CD4-positive, alpha-beta T cell treated with Interleukin-2 at 100 ng/mL for 4 hours (primary cell): Measurements from ENCODE around the gene ZBTB17.
A peak's percentile ranks its signal among the peaks of the same experiment; 100 is the strongest.
"Not testable (repeated sequence)": the region's sequence is repeated elsewhere in the genome, so short reads cannot be mapped to it uniquely, and the experiment has no call there.

Experiments
- DNase-seq: peaks from one replicate; pipeline ENCODE4 v3.0.0-alpha.2; 2020; ENCODE audit warnings: low spot score

ZBTB17 gene

DNA sequence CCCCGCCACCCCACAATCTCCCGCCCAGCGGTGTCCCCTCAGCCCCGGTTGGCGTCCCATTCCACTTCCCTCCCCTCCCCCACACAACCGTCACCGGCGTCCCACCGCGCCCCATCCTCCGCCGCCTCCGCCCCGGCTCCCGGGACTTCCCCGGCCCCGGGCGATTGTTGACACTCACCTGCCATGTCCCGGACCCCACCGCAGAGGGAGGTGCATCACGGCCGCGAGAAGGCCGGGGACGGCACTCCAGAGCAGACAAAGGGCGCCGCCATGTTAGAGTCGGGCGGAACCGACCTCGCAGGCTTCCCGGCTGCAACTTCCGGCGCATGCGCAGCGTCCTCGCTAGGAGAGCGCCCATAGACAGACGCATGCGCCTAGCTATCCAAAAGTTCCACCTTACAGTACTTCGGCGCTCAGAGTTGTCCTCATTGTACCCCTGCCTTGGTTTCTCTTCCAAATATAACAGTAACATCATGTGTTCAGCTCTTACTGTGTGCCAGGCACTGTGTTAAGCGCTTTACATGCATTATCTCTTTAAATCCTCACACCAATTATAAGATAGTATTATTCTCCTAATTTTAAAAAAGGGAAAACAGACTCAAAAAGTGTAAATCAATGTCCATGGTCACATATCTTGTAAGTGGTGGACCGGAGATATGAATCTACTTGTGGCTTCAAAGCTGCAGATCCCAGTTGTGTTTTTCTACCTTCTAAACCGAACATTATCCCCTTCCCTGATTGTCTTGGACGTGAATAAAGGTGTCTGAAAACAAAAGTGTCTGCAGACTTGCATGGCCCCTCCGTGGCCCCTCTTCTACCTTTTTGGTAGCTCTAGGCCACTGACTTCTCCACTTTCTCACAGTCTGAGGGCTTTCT is at the start of gene ZBTB17:
Gene ZBTB17 (minus strand): TSS at position 297 of the 876 bp plus-strand sequence. CDS start 27,606 bp downstream, outside the sequence.
- peak; percentile 96 for DNase-seq

DNA sequence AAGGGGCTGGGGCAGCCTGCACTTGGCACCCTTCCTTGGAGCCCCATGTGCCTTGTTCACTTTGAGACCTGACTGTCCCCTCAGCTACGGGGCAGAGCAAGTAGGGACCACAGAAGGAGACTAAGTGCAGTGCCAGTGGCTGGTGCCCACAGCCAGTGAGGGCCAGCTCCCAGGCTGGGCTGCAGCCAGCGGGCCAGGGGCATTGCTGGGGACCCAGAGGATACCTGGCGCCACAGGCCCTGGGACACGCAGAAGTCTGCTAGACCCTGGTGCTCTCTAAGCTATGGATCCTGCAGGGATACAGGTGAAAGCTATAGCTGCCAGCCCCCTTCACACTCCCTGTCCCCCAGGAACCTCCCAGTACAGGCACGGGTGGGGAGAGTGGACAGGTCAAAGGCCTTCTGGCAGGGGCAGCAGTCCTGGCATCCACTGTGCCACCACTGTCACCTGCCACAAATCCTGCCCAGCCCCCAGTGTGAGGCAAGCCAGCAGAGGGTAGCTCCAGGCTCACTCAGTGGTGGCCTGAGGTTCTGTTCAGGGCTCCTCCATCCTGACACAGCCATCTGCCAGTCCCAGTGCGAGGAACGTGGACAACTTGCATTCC is 47.3 kb upstream of the ZBTB17 start:
- no peak for DNase-seq

DNA sequence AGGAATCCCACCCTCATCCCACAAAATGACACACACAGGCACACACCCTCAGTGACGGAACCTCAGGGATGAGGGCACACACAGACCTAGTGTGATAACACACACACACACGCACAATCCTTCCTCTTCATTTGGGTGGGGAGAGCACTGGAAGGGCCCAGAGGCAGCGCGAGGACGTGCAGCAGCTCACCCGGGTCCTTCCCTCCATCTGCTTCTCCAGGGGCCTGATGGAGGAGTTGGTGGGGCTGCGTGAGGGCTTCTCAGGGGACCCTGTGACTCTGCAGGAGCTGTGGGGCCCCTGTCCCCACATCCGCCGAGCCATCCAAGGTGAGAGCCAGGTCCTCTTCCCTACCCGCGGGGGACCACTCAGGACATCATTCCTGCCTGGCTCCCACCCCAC is 46.5 kb upstream of the ZBTB17 start:
- DNase-seq, result no peak

DNA sequence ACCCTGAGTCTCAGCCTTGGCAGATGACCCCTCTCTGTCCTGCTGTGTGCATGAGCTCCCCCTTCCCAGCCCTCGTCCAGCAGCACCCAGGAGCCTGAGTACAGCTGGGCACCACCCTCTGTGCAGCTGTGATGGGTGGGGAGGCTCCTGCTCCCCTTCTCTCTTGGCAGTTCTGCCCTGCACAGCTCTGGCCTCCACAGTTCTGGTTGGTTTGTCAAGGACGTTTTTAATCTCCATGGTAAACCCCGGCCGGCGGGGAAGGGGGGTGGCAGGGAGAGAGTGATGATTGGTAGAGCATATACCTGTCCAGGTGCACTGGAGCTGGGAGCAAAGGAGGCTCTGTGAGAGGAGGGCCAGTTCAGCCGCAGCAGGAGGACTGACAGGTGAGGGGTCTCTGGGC is 45.8 kb upstream of the ZBTB17 start, which contains the start of gene CLCNKA:
Gene CLCNKA (plus strand): TSS at position 356 of the 400 bp plus-strand sequence. CDS start 584 bp downstream, outside the sequence.
- no peak for DNase-seq

DNA sequence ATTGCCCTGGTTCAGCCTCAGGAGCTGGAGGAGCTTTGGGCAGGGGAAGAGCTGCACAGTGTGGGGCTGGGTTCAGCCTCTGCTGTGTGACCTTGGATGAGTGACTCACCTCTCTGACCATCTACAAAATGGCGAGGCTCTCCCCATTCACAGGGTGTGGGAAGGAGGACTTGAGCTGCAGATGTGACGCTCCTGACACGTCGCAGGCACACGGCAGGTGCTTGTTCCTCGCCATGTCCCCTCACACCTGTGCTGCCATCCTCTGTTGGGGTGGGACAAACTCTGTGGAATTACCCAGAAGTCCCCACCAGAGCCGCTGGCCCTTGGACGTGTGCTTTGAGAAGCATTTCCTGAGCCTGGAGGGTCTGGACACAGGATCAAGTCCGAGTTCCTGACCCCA is 45.0 kb upstream of the ZBTB17 start:
- DNase-seq, result not testable (repeated sequence)

DNA sequence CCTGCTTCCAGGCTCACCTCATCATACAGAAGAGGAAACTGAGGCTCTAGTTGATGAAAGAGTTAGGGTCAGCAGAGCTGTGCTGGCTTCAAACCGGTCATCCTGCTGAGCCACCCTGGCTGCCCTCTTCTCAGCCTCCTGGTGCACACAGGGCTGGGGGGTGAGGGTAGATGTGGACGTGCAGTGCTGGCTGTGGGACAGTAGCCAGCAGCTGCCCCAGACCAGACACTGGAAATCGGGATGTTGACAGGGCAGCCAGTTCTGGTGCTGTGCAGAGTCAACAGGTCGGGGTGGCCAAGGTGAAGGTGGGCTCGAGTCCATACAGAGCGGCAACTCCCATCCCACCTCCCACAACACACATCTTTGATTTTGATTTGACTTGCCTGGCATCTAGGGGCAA is 44.4 kb upstream of the ZBTB17 start:
- no peak for DNase-seq

DNA sequence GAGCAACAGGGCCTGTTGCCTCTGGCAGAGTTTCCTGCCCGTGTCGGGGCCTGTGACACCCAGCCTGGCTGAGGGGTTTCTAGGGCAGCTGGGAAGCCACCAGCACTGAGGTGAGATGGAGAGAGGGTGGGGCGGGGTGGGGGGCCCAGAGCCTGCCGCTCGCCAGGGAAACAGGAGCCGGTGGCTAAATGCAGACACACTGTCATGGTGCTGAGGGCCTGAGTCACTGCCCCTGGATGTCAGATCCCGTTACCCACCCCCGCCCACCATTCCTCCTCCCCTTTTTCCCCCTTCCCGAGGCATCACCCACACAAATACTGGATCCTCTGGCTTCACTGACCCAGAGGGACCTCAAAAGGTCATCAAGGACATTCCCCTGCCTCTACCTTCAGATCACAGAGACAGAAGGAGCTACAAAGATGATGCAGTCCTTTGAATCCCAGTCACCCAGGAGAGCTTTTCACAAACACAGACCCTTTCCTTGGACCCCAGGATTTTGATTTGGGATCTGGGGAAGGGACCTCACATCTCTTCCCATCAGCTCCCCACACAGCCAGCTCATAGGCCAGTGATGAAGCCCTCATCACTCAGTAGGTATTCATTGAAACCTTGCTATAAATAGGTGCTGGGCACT is 43.9 kb upstream of the ZBTB17 start:
- DNase-seq, result no peak

DNA sequence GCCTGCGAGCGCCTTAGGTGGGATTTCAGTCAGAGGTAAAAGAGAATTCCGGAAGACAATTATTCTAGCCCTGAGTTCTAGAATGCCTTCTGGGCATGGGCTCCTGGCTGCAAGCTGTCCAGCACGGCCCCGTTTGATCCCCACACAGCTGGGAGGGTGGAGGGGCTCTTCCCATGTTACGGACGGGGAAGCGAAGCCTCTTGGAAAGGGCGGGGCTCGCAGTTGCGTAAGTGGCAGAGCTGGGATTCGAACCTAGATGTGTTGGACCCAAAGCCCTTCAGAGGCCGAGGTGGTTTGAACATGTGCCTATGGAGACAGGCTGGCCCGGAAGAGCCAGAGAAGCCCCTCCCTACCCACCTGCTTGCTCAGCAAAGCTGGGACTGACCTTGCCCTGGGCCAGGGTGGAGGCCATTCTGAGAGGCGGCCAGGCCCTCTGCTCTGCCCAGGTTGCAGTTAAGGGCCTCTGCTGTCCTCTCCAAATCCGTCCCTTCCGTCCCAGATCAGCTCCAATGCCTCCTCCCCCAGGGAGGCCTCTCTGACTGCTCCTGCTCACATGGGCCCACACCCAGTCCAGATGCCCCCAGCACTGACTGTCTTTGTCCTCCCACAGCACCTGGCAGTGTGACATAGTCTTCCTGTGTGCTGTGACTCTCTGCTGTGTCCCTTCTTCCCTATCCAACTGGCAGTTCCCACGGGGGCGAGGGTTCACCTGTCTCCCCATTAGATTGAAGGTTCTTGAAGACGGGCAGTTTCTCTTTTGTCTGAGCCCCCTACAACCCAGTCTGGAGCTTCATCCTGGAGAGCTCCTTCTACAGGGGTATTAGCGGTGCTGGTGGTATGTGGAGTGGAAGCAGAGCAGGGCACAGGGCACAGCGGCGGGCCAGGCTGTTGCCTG is 43.1 kb upstream of the ZBTB17 start:
- no peak for DNase-seq

DNA sequence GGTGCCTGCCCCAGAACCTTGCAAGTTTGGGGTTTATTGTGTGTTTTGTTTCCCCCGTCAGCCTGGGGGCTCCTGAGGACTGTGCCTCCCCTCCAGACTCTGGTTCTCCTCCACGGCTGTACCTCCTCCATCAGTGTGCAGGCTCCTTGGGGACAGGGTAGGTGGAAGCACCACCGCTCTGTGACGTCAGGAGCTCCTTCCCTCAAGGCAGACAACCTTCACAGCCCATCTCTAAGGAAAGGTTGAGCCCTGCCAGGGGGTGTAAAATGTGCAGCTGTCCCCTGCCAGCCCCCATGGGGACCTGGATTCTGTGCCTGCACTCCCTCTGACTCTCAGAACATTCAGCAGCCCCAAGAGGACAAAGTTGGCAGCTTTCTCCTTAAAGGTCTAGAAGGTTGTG is 42.4 kb upstream of the ZBTB17 start:
- no peak for DNase-seq

DNA sequence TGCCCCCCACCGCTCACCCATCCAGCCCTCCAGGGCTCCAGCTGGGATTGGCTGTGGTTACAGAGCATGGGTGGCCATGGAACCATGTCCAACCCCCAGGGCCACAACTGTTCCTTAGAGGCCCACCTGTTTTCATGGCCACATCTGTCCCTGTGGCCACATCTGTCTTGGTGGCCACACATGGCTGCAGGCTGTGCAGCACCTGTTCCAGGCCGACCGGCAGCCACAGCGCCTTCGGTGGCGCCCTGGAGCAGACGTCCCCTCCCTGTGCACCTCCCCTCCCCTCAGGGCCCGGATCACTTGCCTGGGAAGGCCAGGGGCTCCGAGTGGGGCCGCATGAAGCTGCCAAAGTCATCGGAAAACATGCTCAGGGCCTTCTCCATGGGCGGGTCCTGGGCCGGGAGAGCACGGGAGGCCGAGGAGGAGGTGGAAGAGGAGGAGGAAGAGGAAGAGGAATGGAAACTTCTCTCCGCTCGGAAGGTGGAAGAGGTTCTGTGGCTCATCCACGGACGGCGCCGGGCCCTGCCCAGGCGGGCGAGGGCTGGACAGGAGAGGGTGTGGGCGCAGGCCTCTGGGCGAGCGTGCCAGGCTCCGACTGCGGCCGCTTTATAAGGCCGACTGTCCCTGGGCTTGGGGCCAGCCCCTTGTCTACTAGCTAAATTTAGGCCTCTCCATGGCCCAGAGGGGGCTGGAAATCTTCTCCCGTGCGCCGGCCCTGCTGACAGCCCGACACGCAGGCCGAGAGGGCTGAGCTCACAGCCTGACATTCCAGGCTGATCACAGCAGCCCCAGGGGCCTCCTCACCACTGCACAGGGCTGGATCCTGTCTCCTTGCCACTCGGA is 41.8 kb upstream of the ZBTB17 start, which contains the start of gene HSPB7:
Gene HSPB7 (minus strand): TSS at position 583 of the 843 bp plus-strand sequence. CDS start 80 bp downstream, at position 503.
- no peak for DNase-seq

DNA sequence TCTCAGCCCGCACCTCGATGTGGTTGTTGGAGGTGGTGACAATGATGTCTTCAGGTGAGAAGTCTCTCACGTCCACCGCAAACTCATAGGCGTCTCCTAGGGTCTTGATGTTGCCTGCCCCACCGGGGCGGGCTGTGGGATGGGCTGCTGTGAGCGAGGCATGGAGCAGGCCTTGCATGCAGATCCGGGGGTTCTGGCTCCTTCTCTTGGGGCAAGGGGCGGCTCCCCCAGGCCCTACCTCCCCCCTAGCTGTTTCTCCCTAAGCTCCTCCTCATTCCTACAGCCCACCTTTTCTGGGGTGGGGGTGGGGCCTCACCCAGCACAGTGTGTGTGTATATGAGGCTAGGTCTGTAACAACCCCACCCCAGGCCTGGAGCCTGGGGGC is 41.2 kb upstream of the ZBTB17 start:
- no peak for DNase-seq

DNA sequence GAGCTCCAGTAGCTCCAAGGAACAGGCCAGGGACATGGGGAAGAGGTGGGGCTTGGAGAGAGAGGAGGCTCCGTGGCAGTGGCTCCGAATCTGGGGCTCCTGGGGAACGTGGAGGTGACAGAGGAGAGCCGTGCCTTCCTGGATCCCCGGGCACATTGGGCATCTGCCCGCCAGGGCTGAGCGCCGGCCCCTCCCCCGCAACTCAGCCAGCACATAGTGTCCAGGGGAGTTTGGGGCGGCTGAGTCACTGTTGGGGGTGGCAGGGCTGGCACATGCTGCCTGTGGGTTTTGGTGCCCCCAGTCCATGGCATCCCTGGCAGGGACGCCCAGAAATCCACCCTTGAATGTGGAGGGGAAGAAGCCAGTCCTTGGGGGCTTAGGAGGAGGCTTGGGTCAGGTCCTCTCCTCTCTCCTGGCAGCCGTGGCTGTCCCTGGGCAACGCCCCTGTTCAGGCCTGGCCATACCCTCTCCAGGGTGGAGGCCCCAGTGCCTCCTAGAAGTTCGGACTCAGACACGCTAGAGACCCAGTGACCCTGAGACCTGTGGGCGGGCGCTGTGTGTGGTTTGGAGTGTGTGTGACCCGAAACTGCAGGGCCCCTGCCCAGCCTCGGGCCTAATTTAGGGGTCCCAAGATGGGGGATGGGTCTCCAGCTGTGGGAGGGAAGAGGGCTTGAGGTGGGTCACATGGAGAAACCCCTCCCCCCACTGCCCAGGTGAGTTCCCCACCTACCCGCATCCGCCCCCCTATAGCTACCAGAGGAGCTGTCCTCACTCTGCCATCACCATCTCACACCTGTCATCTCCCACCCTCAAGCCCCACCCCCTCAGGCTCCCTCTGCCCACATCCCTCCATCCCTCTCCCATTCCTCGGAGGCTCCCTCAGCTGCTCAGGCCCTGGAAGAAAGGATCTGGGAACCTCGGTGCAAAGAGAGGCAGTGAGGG is 40.3 kb upstream of the ZBTB17 start:
- no peak for DNase-seq

DNA sequence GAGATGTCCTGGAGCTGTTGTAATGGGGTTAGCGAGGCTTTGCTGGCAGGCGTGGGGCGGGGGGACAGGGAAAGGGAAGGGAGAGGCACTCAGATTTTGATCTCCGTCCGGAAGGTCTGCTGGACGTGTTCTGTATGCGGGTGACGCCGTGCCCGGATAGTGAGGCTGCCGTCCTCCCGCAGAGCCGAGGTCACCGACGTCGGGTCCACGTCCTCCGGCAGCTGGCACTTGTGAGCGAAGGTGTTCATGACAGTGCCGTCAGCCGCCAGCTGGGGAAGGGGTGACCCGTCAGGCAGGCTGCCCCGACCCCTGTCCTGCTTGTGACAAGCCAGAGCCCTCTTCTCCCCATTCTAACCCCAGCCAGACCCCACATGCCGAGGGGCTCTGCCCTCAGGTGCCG is 39.6 kb upstream of the ZBTB17 start:
- no peak for DNase-seq

DNA sequence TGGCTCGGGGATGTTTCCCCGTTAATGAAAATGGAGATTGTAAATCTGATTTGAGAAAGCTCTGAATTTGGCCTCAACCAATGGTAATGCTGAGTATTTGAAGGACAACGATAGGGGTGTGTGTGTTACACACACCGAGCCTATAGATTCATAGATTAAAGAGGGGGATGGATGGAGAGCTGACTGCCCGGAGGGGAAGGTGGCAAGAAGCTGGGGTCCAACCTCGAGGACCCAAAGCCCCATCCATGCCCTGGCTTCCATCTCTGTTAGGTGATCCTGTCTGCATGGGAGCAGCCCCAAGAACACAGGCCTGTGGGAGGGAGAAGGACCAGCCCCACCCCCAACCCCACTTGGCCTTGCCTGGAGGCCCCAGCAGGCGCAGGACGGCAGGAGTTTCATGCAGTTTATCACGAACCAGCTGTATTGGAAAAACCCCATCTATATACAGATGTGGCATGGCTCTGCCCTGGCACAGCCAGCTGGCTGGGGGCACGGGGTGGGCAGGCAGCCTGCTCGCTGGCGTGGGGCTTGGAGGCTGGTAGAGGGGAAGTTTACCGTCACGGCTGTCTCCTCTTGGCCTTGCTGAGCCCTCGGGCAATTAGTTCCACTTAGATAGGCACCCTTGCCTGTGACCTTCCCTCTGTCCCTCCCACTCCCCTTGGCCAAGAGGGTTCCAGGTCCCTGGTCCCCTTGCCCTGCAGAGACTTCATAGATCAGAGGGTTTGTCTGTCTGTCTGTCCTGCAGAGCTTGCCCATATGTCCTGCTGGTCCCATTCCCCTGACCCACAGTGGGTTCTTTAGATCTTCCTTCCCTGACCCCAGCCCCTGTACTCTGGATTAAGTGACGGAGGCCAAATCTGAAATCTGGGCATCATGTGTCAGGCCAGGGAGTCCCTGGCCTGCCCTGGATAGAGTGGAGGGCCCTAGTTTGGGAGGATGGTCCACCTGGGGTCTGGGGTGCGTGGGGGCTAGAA is 38.9 kb upstream of the ZBTB17 start:
- DNase-seq, result no peak

DNA sequence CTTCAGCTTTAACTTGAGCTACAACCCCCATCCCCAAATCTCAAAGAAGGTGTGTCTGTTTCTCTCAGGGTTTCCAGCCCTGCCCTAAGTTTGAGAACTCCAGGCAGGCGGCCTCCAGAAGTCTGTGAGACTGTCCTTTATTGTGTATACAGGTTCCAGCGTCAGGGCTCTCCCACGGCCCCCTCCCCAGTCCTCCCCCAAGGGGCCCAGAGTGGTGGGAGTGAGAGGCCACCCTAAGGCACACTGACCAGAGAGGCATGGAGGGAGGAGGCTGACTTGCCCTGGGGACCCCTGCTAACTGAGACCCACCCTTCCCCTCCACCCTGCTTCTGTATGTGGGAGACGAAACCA is 38.0 kb upstream of the ZBTB17 start:
- no peak for DNase-seq

DNA sequence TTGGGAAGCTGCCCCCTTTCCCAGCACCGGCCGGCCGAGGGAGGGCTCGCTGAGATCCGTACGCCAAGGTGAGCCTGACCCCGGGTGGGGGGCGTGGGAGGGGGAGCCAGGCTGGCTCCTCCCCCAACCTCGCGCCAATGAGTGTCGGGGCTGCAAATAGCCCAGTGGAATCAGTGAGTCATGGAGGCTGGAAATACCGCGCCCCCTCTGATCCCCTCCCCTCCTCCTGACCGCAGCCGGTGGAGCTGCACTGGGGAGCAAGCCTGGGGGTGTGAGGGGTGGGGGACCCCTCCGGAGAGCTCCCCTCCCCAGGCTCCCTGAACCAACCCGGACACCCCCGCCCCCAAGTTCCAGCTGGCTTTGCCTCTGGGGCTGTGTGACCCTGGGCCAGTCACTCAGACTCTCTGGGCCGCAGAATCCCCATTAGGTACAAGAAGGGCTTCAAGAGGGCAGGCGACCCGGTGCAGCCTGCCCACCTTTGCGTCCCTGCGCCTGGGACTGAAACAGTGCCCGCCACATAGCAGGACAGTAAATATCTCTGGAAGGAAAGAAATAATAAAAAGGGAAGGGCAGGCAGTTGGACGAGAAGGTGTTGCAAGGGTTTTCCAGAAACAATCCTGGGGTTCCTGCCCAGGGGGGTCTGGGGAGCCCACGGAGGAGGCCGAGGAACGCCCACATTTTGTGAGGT is 37.5 kb upstream of the ZBTB17 start:
- peak; percentile 35 for DNase-seq

DNA sequence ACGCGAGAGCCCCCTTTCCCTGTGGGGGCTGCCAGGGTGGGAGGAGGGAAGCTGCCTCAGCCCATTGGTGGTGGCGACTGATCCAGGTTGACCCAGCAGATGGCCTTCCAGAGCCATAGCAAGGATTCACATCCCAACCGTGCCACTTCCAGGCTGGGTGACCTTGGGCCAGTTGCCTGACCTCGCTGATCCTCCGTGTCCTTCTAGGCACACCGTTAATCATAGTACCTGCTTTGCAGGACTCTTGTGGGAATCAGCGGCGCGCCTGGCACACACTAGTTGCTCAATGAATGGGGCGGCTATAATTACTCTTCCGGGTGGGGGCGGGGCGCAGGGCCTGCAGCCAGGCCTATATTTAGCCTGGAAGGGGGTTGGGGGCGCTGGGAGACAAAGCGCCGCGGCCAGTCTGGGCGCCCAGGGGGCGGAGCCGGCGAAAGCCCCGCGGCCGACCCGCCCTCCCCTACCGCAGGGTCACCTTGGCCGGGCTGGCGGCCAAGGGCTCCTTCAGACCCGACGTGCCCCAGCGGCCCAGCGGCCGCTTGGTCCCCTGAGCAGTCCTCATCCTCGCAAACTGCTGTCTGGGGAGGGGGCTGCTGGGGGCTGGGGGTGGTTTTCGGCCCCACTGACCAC is 36.8 kb upstream of the ZBTB17 start:
- peak; percentile 2 for DNase-seq
